ENCODE measurements around the gene ENPP6.

The ENPP6 gene

DNA sequence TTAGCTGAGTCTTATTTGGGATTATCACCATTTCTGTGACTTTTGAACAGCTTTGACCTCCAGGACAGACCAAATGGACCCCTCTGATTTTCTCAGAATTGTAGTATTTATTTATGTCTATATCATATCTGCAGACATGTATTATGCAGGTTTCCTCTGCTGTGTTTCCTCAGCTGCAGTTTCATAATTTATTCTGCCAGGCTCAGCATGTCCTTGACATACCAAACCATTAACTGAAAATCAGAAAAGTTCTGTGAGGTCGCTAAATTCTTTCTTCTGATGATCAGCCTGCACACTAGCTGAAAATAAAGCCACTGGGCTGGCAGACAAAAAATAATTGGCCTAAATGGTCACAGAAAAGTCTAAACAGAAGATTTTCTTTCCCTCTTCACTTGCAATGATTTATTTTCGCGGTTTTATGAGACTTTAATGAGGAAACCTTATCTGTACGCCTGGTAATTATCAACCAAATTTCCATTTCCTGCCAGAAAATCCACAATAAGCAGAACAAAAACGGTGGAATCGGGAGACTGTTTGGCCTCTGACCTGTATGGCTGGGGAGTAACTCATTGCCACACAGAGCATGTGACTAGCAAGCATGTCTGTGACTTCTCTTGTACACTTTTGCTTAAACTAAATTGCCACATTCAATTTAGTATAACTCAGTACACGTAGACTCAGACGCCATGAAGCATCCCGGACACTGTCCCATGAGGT lies 150.9 kb downstream of the ENPP6 start:
- TF ChIP-seq CTCF (IDR thresholded peaks at IDR 0.05; ENCODE audit: borderline replicate concordance, insufficient read depth, low read depth, low read length) = no peak
- H3K4me3 ChIP-seq (ENCODE audit: low read depth, low read length) = no peak overlapping the region

- H3K4me3 ChIP-seq (ENCODE audit: low read depth, low read length) = no peak overlapping the region
- no peak for TF ChIP-seq CTCF (IDR thresholded peaks at IDR 0.05; ENCODE audit: borderline replicate concordance, insufficient read depth, low read depth, low read length)
These were observed 152.8 kb downstream of the ENPP6 start for GRCh38 chr4:184064877-184065276.

GRCh38 chr4:184062769-184063168 lies 154.9 kb downstream of the ENPP6 start:
- no peak for TF ChIP-seq CTCF (IDR thresholded peaks at IDR 0.05; ENCODE audit: borderline replicate concordance, insufficient read depth, low read depth, low read length)
- H3K4me3 ChIP-seq (ENCODE audit: low read depth, low read length) = no peak overlapping the region

DNA sequence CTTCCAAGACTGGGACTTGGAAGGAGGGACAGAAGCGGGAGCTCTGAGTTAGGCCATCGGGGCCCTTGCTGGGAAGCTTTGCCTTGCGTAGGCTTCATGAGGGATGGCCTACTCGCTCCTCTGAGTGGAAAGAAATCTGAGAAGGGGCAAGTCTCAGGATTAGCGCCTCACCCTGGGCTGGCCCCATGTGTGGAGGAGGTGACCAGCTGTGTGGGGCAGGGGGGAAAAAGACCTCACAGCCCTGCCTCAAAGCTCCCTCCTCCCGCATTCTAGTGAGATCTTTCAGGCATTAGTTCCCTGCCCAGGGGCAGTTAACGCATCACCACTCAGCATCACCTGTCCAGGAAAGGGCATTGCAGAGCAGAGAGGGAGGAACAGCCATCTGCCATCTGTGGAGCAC lies 156.1 kb downstream of the ENPP6 start:
- TF ChIP-seq CTCF (IDR thresholded peaks at IDR 0.05; ENCODE audit: borderline replicate concordance, insufficient read depth, low read depth, low read length) = no peak
- no peak overlapping the region for H3K4me3 ChIP-seq (ENCODE audit: low read depth, low read length)

GRCh38 chr4:184059099-184059498 lies 158.6 kb downstream of the ENPP6 start:
- H3K4me3 ChIP-seq (ENCODE audit: low read depth, low read length) = no peak overlapping the region
- TF ChIP-seq CTCF (IDR thresholded peaks at IDR 0.05; ENCODE audit: borderline replicate concordance, insufficient read depth, low read depth, low read length) = no peak

DNA sequence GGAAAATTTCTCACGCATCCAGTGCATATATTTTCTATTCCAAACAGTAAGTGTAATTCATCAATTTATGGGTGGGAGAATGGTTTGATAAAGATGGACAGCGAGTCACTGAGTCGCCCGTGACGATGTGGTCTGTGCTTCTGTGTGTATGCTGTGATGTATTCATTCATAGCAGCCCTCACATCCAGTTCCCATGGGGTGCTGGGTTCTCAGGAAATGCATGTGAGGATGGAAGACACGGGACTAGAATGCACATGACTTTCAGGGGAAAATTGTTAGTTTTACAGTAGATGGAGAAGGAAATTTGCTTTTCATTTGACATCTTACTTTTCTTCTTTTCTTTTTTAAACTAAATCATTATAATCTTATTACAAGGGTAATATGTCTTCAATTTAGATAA lies 159.6 kb downstream of the ENPP6 start:
- no peak for TF ChIP-seq CTCF (IDR thresholded peaks at IDR 0.05; ENCODE audit: borderline replicate concordance, insufficient read depth, low read depth, low read length)
- no peak overlapping the region for H3K4me3 ChIP-seq (ENCODE audit: low read depth, low read length)

GRCh38 chr4:184056877-184057276 lies 160.8 kb downstream of the ENPP6 start:
- no peak overlapping the region for H3K4me3 ChIP-seq (ENCODE audit: low read depth, low read length)
- TF ChIP-seq CTCF (IDR thresholded peaks at IDR 0.05; ENCODE audit: borderline replicate concordance, insufficient read depth, low read depth, low read length) = no peak
